GM23338 (cell line): ENCODE results near the gene SCFD2. TPM values are rescaled to one million over a fixed set of nuclear protein-coding genes. Genes with fewer than 3 reads are reported as not detected.

Source experiments
- ATAC-seq: fragments of 200-7000 bp; cut with Tn5 transposase; 3 replicates; pipeline ENCODE4 v1.9.1; 2020
- DNase-seq: peaks from one replicate; pipeline ENCODE4 v3.0.0-alpha.2; 2015; ENCODE audit warnings: low spot score
- H2AFZ ChIP-seq: fragments of 200-600 bp; sonication (generic); 2 replicates; pipeline ENCODE4 v1.8.0; 2016; ENCODE audit warnings: antibody characterized with exemption, mild to moderate bottlenecking, moderate library complexity
- H3F3A ChIP-seq: fragments of 200-600 bp; sonication (generic); replicated peaks from 2 replicates; pipeline ENCODE4 v1.8.0; 2017; ENCODE audit warnings: antibody characterized with exemption, mixed run types, low read depth
- H3K27ac ChIP-seq: fragments of 200-600 bp; sonication (generic); 2 replicates; pipeline ENCODE4 v1.6.1; 2016; ENCODE audit warnings: low read depth
- H3K27me3 ChIP-seq: fragments of 200-600 bp; sonication (generic); 2 replicates; pipeline ENCODE4 v1.8.0; 2016; ENCODE audit warnings: mild to moderate bottlenecking, mixed run types, moderate library complexity; ENCODE audit not compliant: insufficient read depth
- H3K36me3 ChIP-seq: fragments of 200-600 bp; sonication (generic); 2 replicates; pipeline ENCODE4 v1.8.0; 2016; ENCODE audit warnings: mild to moderate bottlenecking; ENCODE audit not compliant: insufficient read depth
- H3K4me1 ChIP-seq: fragments of 200-600 bp; sonication (generic); 2 replicates; pipeline ENCODE4 v1.8.0; 2016; ENCODE audit warnings: mild to moderate bottlenecking, moderate library complexity; ENCODE audit not compliant: insufficient read depth
- H3K4me2 ChIP-seq: fragments of 200-600 bp; sonication (generic); 2 replicates; pipeline ENCODE4 v1.7.1; 2017; ENCODE audit warnings: mixed run types
- H3K4me3 ChIP-seq: fragments of 200-600 bp; sonication (generic); 2 replicates; pipeline ENCODE4 v1.6.1; 2016; ENCODE audit warnings: mixed run types
- H3K79me2 ChIP-seq: fragments of 200-600 bp; sonication (generic); replicated peaks from 2 replicates; pipeline ENCODE4 v1.8.0; 2017; ENCODE audit warnings: mild to moderate bottlenecking; ENCODE audit not compliant: insufficient read depth
- H3K9me2 ChIP-seq: fragments of 200-600 bp; sonication (generic); 2 replicates; pipeline ENCODE4 v1.8.0; 2017; ENCODE audit not compliant: insufficient read depth
- H4K20me1 ChIP-seq: fragments of 200-600 bp; sonication (generic); replicated peaks from 2 replicates; pipeline ENCODE4 v1.8.0; 2017; ENCODE audit warnings: mild to moderate bottlenecking; ENCODE audit not compliant: insufficient read depth
- H3K27ac Mint-ChIP-seq: 2 replicates; pipeline ENCODE4 v1.8.0; 2020; ENCODE audit warnings: inconsistent platforms, mild to moderate bottlenecking, moderate library complexity, mixed read lengths
- H3K27me3 Mint-ChIP-seq: 3 replicates; pipeline ENCODE4 v1.8.0; 2022; ENCODE audit warnings: low read depth, mild to moderate bottlenecking, moderate library complexity, mixed read lengths, inconsistent platforms; ENCODE audit not compliant: insufficient read depth, poor library complexity
- H3K36me3 Mint-ChIP-seq: 3 replicates; pipeline ENCODE4 v1.8.0; 2021; ENCODE audit warnings: low read depth, mild to moderate bottlenecking, inconsistent platforms, moderate library complexity, mixed read lengths
- H3K4me1 Mint-ChIP-seq: 3 replicates; pipeline ENCODE4 v1.8.0; 2020; ENCODE audit warnings: mild to moderate bottlenecking, inconsistent platforms, mixed read lengths
- H3K4me3 Mint-ChIP-seq: 3 replicates; pipeline ENCODE4 v1.8.0; 2021; ENCODE audit warnings: moderate library complexity, mild to moderate bottlenecking, inconsistent platforms, mixed read lengths
- H3K9me3 Mint-ChIP-seq: 3 replicates; pipeline ENCODE4 v1.8.0; 2020; ENCODE audit warnings: moderate library complexity, mild to moderate bottlenecking, inconsistent platforms, mixed read lengths
- CTCF ChIP-seq, 2 experiments: fragments of 200-600 bp in 1 of 2; sonication (generic) in 1 of 2; conservative IDR thresholded peaks; 2 replicates each; pipeline versions ENCODE4 v1.5.1 to v1.6.1; 2016 to 2017; ENCODE audit warnings: antibody characterized with exemption in 2 of 2, low read depth in 2 of 2, mild to moderate bottlenecking in 2 of 2, moderate library complexity in 1 of 2
- EZH2 ChIP-seq: fragments of 200-600 bp; sonication (generic); IDR thresholded peaks from one replicate; pipeline ENCODE4 v1.8.0; 2017; ENCODE audit warnings: antibody characterized with exemption, mild to moderate bottlenecking, low read depth; ENCODE audit not compliant: unreplicated experiment
- EZH2phosphoT487 ChIP-seq: fragments of 200-600 bp; sonication (generic); IDR thresholded peaks from one replicate; pipeline ENCODE4 v1.8.1; 2018; ENCODE audit warnings: antibody characterized with exemption; ENCODE audit not compliant: unreplicated experiment
- JUNB ChIP-seq: IDR thresholded peaks from one replicate; pipeline ENCODE4 v1.6.1; 2016; ENCODE audit warnings: antibody characterized with exemption; ENCODE audit not compliant: unreplicated experiment
- NANOG ChIP-seq: IDR thresholded peaks from 2 replicates; pipeline ENCODE4 v1.6.1; 2016; ENCODE audit warnings: antibody characterized with exemption, borderline replicate concordance
- POLR2AphosphoS5 ChIP-seq: IDR thresholded peaks from 2 replicates; pipeline ENCODE4 v1.6.1; 2016; ENCODE audit warnings: antibody characterized with exemption, low read depth
- ZNF114 ChIP-seq: fragments of 250-450 bp; sonication (Bioruptor Pico); IDR thresholded peaks from 2 replicates; pipeline ENCODE4 v1.5.0; 2020; ENCODE audit warnings: mild to moderate bottlenecking, moderate library complexity
- ZNF331 ChIP-seq: fragments of 250-450 bp; sonication (Bioruptor Pico); IDR thresholded peaks from 2 replicates; pipeline ENCODE4 v1.5.0; 2020; ENCODE audit warnings: low read depth, mild to moderate bottlenecking, moderate library complexity
- polyA plus RNA-seq: library from polyadenylated mRNA; unstranded; fragments of >200 nt; fragmentation: Nextera tagmentation; extraction: Ambion mirVana; gene quantifications from 2 replicates; pipeline ENCODE4 v1.2.1, GENCODE V29; 2016
- total RNA-seq: library from RNA; depleted of rRNA; stranded (reverse); fragments of >200 nt; shearing (Covaris generic); gene quantifications from 2 replicates; pipeline ENCODE4 v1.2.3, GENCODE V29; 2014
- TF ChIP-seq, protein P1 (sequence below): IDR thresholded peaks from one replicate; pipeline ENCODE4 v1.6.1; 2018; ENCODE audit warnings: antibody characterized with exemption; ENCODE audit not compliant: unreplicated experiment
- TF ChIP-seq, protein P2 (sequence below): IDR thresholded peaks from 2 replicates; pipeline ENCODE4 v1.6.1; 2016; ENCODE audit warnings: antibody characterized with exemption

SCFD2 gene
- total and polyA plus RNA-seq, 2 experiments from 2014 or later: 5.7 to 17.5 TPM

GRCh38 chr4:52825460-52826090 is 540.3 kb downstream of the SCFD2 start (continued):
- TF ChIP-seq, protein P1, sequence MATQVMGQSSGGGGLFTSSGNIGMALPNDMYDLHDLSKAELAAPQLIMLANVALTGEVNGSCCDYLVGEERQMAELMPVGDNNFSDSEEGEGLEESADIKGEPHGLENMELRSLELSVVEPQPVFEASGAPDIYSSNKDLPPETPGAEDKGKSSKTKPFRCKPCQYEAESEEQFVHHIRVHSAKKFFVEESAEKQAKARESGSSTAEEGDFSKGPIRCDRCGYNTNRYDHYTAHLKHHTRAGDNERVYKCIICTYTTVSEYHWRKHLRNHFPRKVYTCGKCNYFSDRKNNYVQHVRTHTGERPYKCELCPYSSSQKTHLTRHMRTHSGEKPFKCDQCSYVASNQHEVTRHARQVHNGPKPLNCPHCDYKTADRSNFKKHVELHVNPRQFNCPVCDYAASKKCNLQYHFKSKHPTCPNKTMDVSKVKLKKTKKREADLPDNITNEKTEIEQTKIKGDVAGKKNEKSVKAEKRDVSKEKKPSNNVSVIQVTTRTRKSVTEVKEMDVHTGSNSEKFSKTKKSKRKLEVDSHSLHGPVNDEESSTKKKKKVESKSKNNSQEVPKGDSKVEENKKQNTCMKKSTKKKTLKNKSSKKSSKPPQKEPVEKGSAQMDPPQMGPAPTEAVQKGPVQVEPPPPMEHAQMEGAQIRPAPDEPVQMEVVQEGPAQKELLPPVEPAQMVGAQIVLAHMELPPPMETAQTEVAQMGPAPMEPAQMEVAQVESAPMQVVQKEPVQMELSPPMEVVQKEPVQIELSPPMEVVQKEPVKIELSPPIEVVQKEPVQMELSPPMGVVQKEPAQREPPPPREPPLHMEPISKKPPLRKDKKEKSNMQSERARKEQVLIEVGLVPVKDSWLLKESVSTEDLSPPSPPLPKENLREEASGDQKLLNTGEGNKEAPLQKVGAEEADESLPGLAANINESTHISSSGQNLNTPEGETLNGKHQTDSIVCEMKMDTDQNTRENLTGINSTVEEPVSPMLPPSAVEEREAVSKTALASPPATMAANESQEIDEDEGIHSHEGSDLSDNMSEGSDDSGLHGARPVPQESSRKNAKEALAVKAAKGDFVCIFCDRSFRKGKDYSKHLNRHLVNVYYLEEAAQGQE: no peak
- TF ChIP-seq, protein P2, sequence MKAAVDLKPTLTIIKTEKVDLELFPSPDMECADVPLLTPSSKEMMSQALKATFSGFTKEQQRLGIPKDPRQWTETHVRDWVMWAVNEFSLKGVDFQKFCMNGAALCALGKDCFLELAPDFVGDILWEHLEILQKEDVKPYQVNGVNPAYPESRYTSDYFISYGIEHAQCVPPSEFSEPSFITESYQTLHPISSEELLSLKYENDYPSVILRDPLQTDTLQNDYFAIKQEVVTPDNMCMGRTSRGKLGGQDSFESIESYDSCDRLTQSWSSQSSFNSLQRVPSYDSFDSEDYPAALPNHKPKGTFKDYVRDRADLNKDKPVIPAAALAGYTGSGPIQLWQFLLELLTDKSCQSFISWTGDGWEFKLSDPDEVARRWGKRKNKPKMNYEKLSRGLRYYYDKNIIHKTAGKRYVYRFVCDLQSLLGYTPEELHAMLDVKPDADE: no peak
- TF ChIP-seq ZNF114 (no peak), POLR2AphosphoS5 (no peak), EZH2 (no peak)

- Mint-ChIP-seq H3K27ac (no peak overlapping the region), H3K9me3 (peaks cover 14% of the 10 kb centered on the region), H3K36me3 (peaks cover 12% of the 10 kb centered on the region; the same call in 2 of the 3 replicates), H3K4me1 (no peaks in the 10 kb centered on the region; the same call in 2 of the 3 replicates), H3K27me3 (peaks cover 4% of the 10 kb centered on the region), H3K4me3 (no peak overlapping the region)
- ATAC-seq: no peak
- no peaks in the 10 kb centered on the region for H3K4me1 ChIP-seq
- H2AFZ ChIP-seq: peak overlapping the region; percentile 72; the same call in 1 of the 2 replicates
- H3F3A ChIP-seq: no peaks in the 10 kb centered on the region
- no peak overlapping the region for H3K27ac ChIP-seq
- H3K79me2 ChIP-seq: no peaks in the 10 kb centered on the region
- no peak overlapping the region for H3K4me2 ChIP-seq
- no peaks in the 10 kb centered on the region for H3K36me3 ChIP-seq
- H4K20me1 ChIP-seq: no peaks in the 10 kb centered on the region
- no peak overlapping the region for H3K4me3 ChIP-seq
- no peaks in the 10 kb centered on the region for H3K27me3 ChIP-seq
- no peak for DNase-seq
- H3K9me2 ChIP-seq: peaks cover 29% of the 10 kb centered on the region; the same call in 1 of the 2 replicates
- TF ChIP-seq CTCF (conservative IDR thresholded peaks at IDR 0.05; ENCODE audit: low read depth in 2 of 2): no peak
- TF ChIP-seq, protein P1: no peak
- TF ChIP-seq, protein P2: no peak
- no peak for TF ChIP-seq EZH2
- TF ChIP-seq JUNB: no peak
- TF ChIP-seq POLR2AphosphoS5: no peak
- TF ChIP-seq ZNF114: no peak
- no peak for TF ChIP-seq ZNF331 (CRISPR knock-in tag)
- TF ChIP-seq NANOG: no peak
- no peak for TF ChIP-seq EZH2phosphoT487
Measured at GRCh38 chr4:52824603-52825459, 541.0 kb downstream of the SCFD2 start.
